DMS 273 treated with DMSO at 0.1 percent for 48 hours (cell line): ENCODE results near the gene HYAL2.

Source experiments
- DNase-seq: peaks from one replicate; lab custom pipeline; 2025; lab: John Stamatoyannopoulos, UW

HYAL2 gene

GRCh38 chr3:50322386-50323091 lies at the start of gene HYAL2:
Gene HYAL2, minus strand, starts transcription at chr3:50322745. Its CDS starts 2,256 bp downstream, at chr3:50320489.
- DNase-seq = no peak

GRCh38 chr3:50371133-50371685 lies 48.7 kb upstream of the HYAL2 start:
- no peak for DNase-seq

GRCh38 chr3:50370594-50370993 lies 48.0 kb upstream of the HYAL2 start:
- DNase-seq = no peak

- DNase-seq = no peak
These were observed 46.6 kb upstream of the HYAL2 start for GRCh38 chr3:50369012-50369670.

- DNase-seq = no peak
These were observed 43.3 kb upstream of the HYAL2 start for GRCh38 chr3:50365842-50366220.

GRCh38 chr3:50365080-50365841 lies 42.7 kb upstream of the HYAL2 start:
- no peak for DNase-seq

GRCh38 chr3:50364573-50365079 lies 42.1 kb upstream of the HYAL2 start:
- no peak for DNase-seq

GRCh38 chr3:50359760-50360110 lies 37.2 kb upstream of the HYAL2 start:
- DNase-seq = no peak

- peak; percentile 93 for DNase-seq
These were observed 36.6 kb upstream of the HYAL2 start, which contains the start of gene TMEM115 for GRCh38 chr3:50358911-50359759. Gene TMEM115, minus strand, starts transcription at chr3:50359521. Its CDS starts 458 bp downstream, at chr3:50359063.

GRCh38 chr3:50358355-50358910 lies 35.9 kb upstream of the HYAL2 start:
- no peak for DNase-seq

GRCh38 chr3:50357481-50357880 lies 34.9 kb upstream of the HYAL2 start:
- DNase-seq = no peak

GRCh38 chr3:50356553-50356952 lies 34.0 kb upstream of the HYAL2 start:
- no peak for DNase-seq

- no peak for DNase-seq
These were observed 33.4 kb upstream of the HYAL2 start for GRCh38 chr3:50355829-50356552.

GRCh38 chr3:50354850-50355249 lies 32.3 kb upstream of the HYAL2 start:
- no peak for DNase-seq

GRCh38 chr3:50354186-50354764 lies 31.7 kb upstream of the HYAL2 start:
- DNase-seq = no peak

- no peak for DNase-seq
These were observed 30.9 kb upstream of the HYAL2 start for GRCh38 chr3:50353245-50354004.

GRCh38 chr3:50352781-50353180 lies 30.2 kb upstream of the HYAL2 start:
- no peak for DNase-seq

GRCh38 chr3:50351323-50351697 lies 28.8 kb upstream of the HYAL2 start:
- DNase-seq = no peak
